GM18907 (cell line): ENCODE measurements around the gene EPHA2.
"Not testable (repeated sequence)": the region's sequence is repeated elsewhere in the genome, so short reads cannot be mapped to it uniquely, and the experiment has no call there.

Experiments used
- ATAC-seq: cut with Tn5 transposase; IDR thresholded peaks from one replicate; pipeline ENCODE4 v1.9.1; 2021; ENCODE audit warnings: mild to moderate bottlenecking, moderate library complexity; ENCODE audit not compliant: unreplicated experiment

The EPHA2 gene

GRCh38 chr1:16122350-16122881 lies 33.5 kb downstream of the EPHA2 start:
- ATAC-seq = no peak

- ATAC-seq = no peak
Observed at GRCh38 chr1:16120940-16121410, 34.9 kb downstream of the EPHA2 start.

- no peak for ATAC-seq
Observed at GRCh38 chr1:16120407-16120806, 35.5 kb downstream of the EPHA2 start.

- ATAC-seq = no peak
Observed at GRCh38 chr1:16119926-16120325, 35.9 kb downstream of the EPHA2 start.

GRCh38 chr1:16119504-16119903 lies 36.4 kb downstream of the EPHA2 start:
- no peak for ATAC-seq

GRCh38 chr1:16118706-16119105 lies 37.2 kb downstream of the EPHA2 start:
- no peak for ATAC-seq

GRCh38 chr1:16117936-16118335 lies 37.9 kb downstream of the EPHA2 start:
- ATAC-seq = no peak

- ATAC-seq = no peak
Observed at GRCh38 chr1:16117369-16117768, 38.5 kb downstream of the EPHA2 start.

- ATAC-seq = no peak
Observed at GRCh38 chr1:16116625-16117024, 39.2 kb downstream of the EPHA2 start.

GRCh38 chr1:16116002-16116401 lies 39.9 kb downstream of the EPHA2 start:
- ATAC-seq = no peak

- no peak for ATAC-seq
Observed at GRCh38 chr1:16115468-16115983, 40.3 kb downstream of the EPHA2 start.

- no peak for ATAC-seq
Observed at GRCh38 chr1:16114527-16115467, 41.1 kb downstream of the EPHA2 start.

- ATAC-seq = no peak
Observed at GRCh38 chr1:16112596-16113555, 43.0 kb downstream of the EPHA2 start.

GRCh38 chr1:16111771-16112595 lies 43.9 kb downstream of the EPHA2 start:
- ATAC-seq = no peak

- no peak for ATAC-seq
Observed at GRCh38 chr1:16110884-16111283, 45.0 kb downstream of the EPHA2 start.

GRCh38 chr1:16110456-16110855 lies 45.4 kb downstream of the EPHA2 start:
- ATAC-seq = no peak

- no peak for ATAC-seq
Observed at GRCh38 chr1:16109571-16109970, 46.3 kb downstream of the EPHA2 start.

- not testable (repeated sequence) for ATAC-seq
Observed at GRCh38 chr1:16107039-16107438, 48.8 kb downstream of the EPHA2 start.

GRCh38 chr1:16101623-16102022 lies 54.2 kb downstream of the EPHA2 start:
- no peak for ATAC-seq

GRCh38 chr1:16099412-16099811 lies 56.5 kb downstream of the EPHA2 start:
- no peak for ATAC-seq
